K562 (cell line): Measurements from ENCODE around the gene CHST12. TPM values are rescaled to one million over a fixed set of nuclear protein-coding genes. Genes with fewer than 3 reads are reported as not detected.

Experiments
- CHD2 ChIP-seq: IDR thresholded peaks from 2 replicates; pipeline ENCODE4 v1.6.1; 2011; ENCODE audit warnings: low read depth, low read length
- FOS ChIP-seq: IDR thresholded peaks from 3 replicates; pipeline ENCODE4 v1.6.1; 2011; ENCODE audit not compliant: insufficient read length; ENCODE audit errors: extremely low read depth
- FOXP1 ChIP-seq: sonication (generic); formaldehyde crosslinking; IDR thresholded peaks from 2 replicates; pipeline ENCODE4 v1.8.0; 2022; ENCODE audit warnings: mild to moderate bottlenecking, missing genetic modification reagents
- HNRNPLL ChIP-seq: fragments of 200-400 bp; formaldehyde crosslinking; IDR thresholded peaks from 2 replicates; pipeline ENCODE4 v1.6.1; 2017; ENCODE audit warnings: low read length, low read depth, mild to moderate bottlenecking; ENCODE audit not compliant: poor library complexity, severe bottlenecking
- IRF1 ChIP-seq: sonication (generic); formaldehyde crosslinking; IDR thresholded peaks from 2 replicates; pipeline ENCODE4 v1.8.0; 2022; ENCODE audit warnings: missing genetic modification reagents, mild to moderate bottlenecking, borderline replicate concordance
- KDM2B ChIP-seq: fragments of 250-450 bp; sonication (Bioruptor Pico); IDR thresholded peaks from 2 replicates; pipeline ENCODE4 v1.8.0; 2021; ENCODE audit warnings: mild to moderate bottlenecking, moderate library complexity
- KLF16 ChIP-seq: IDR thresholded peaks from 2 replicates; pipeline ENCODE4 v1.6.1; 2016; ENCODE audit warnings: antibody characterized with exemption
- KLF6 ChIP-seq: fragments of 250-450 bp; sonication (Bioruptor Pico); IDR thresholded peaks from 2 replicates; pipeline ENCODE4 v1.4.0; 2020; ENCODE audit warnings: mild to moderate bottlenecking, moderate library complexity, borderline replicate concordance
- MXI1 ChIP-seq: IDR thresholded peaks from 2 replicates; pipeline ENCODE4 v1.6.1; 2011; ENCODE audit warnings: low read depth, mild to moderate bottlenecking, improper control_type of control experiment, low read length
- NR2F6 ChIP-seq: fragments of 450-650 bp; formaldehyde crosslinking; IDR thresholded peaks from 2 replicates; pipeline ENCODE4 v1.4.0; 2020; ENCODE audit warnings: mild to moderate bottlenecking
- POLR2AphosphoS5 ChIP-seq: IDR thresholded peaks from 2 replicates; pipeline ENCODE4 v1.6.1; 2011; ENCODE audit warnings: mild to moderate bottlenecking, low read depth, low read length, moderate library complexity; ENCODE audit not compliant: control insufficient read depth, insufficient read depth
- RAD51 ChIP-seq: fragments of 450-650 bp; IDR thresholded peaks from 2 replicates; pipeline ENCODE4 v1.7.1; 2016; ENCODE audit warnings: low read depth, mild to moderate bottlenecking, borderline replicate concordance
- RNF2 ChIP-seq: sonication (generic); IDR thresholded peaks from 2 replicates; pipeline ENCODE4 v1.6.1; 2016
- SMAD3 ChIP-seq: fragments of 450-650 bp; formaldehyde crosslinking; conservative IDR thresholded peaks from 2 replicates; pipeline ENCODE4 v1.4.0; 2020; ENCODE audit warnings: mild to moderate bottlenecking
- SMARCA5 ChIP-seq: fragments of 450-650 bp; IDR thresholded peaks from 2 replicates; pipeline ENCODE4 v1.6.1; 2016
- SUPT5H ChIP-seq: fragments of 450-650 bp; IDR thresholded peaks from 2 replicates; pipeline ENCODE4 v1.6.1; 2016
- TEAD1 ChIP-seq, 2 experiments: fragments of 450-650 bp in 1 of 2; sonication (generic) in 1 of 2; formaldehyde crosslinking; IDR thresholded peaks; 2 replicates each; pipeline versions ENCODE4 v1.4.0 to v1.8.0; 2020 to 2022; ENCODE audit warnings: mild to moderate bottlenecking in 2 of 2, missing genetic modification reagents in 1 of 2
- ZKSCAN1 ChIP-seq: fragments of 150-350 bp; IDR thresholded peaks from 2 replicates; pipeline ENCODE4 v1.6.1; 2016; ENCODE audit warnings: low read depth, low read length
- ZNF217 ChIP-seq: sonication (generic); formaldehyde crosslinking; IDR thresholded peaks from 2 replicates; pipeline ENCODE4 v1.8.0; 2022; ENCODE audit warnings: mild to moderate bottlenecking, missing genetic modification reagents
- ZNF232 ChIP-seq: sonication (generic); formaldehyde crosslinking; IDR thresholded peaks from 2 replicates; pipeline ENCODE4 v1.8.0; 2022; ENCODE audit warnings: mild to moderate bottlenecking, missing genetic modification reagents
- ZNF830 ChIP-seq: fragments of 250-450 bp; sonication (Bioruptor Pico); IDR thresholded peaks from 2 replicates; pipeline ENCODE4 v1.5.0; 2021; ENCODE audit warnings: mild to moderate bottlenecking
- polyA plus RNA-seq, 8 experiments: library from polyadenylated mRNA; depleted of rRNA in 4 of 8; stranded (reverse) in 5 of 8; unstranded in 3 of 8; fragments of >200 nt; fragmentation: Nextera tagmentation in 2 of 8; fragmentation: Illumina TruSeq in 1 of 8; extraction: Ambion mirVana in 2 of 8; extraction: Trizol in 1 of 8; gene quantifications; 2 replicates each; pipeline versions ENCODE4 v1.2.1 to v1.2.3, GENCODE V29; 2011 to 2014; ENCODE audit warnings: inconsistent platforms in 1 of 8, missing spikeins in 1 of 8
- total RNA-seq, 7 experiments: library from RNA; depleted of rRNA in 6 of 7; stranded (reverse); fragments of >200 nt in 6 of 7; fragmentation: Illumina TruSeq in 2 of 7; extraction: Trizol in 2 of 7; gene quantifications; 2 replicates each; pipeline versions ENCODE4 v1.2.1 to v1.2.3, GENCODE V29; 2011 to 2021; ENCODE audit warnings: low replicate concordance in 1 of 7
- TF ChIP-seq, protein P1 (sequence below): sonication (generic); formaldehyde crosslinking; IDR thresholded peaks from 2 replicates; pipeline ENCODE4 v1.8.0; 2023; ENCODE audit warnings: mild to moderate bottlenecking, missing genetic modification reagents
- TF ChIP-seq, protein P2 (sequence below): fragments of 450-650 bp; IDR thresholded peaks from 2 replicates; pipeline ENCODE4 v1.7.0; 2016; ENCODE audit warnings: borderline replicate concordance
- TF ChIP-seq, protein P3 (sequence below): sonication (generic); formaldehyde crosslinking; IDR thresholded peaks from 2 replicates; pipeline ENCODE4 v1.8.0; 2023; ENCODE audit warnings: mild to moderate bottlenecking, missing genetic modification reagents

CHST12 gene
- total and polyA plus RNA-seq, 9 of the 15 experiments (the other 6 are each of a cell fraction or from before 2014, with no cell fraction given) = 0.18 to 19.8 (median 3.6) TPM

DNA sequence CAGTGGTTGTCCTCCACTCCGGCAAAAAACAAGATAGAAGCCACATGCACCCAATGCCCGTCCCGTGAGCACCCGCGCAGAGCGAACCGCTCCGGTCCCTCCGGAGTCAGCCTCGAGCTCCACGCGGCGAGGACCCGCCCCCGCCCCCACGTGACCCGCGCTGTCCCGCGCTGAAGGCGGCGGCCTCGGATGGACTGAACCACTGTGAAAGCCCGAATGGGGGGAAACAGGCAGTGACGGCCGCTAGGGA lies 49.5 kb upstream of the CHST12 start (continued):
- TF ChIP-seq TEAD1 (CRISPR knock-in tag; IDR thresholded peaks at IDR 0.05) (peak in 1 of 2 experiments; percentile 96; a peak in 2 of 4 replicates), MXI1 (peak; percentile 78), ZKSCAN1 (0 out of 2 replicates have a peak, but pooled peaks have one; percentile 39), IRF1 (CRISPR knock-in tag) (peak; percentile 96), ZNF232 (CRISPR knock-in tag) (peak; percentile 96), FOXP1 (CRISPR knock-in tag) (peak; percentile 98), SMARCA5 (no peak), ZNF830 (no peak), SMAD3 (CRISPR knock-in tag) (peak; percentile 61), KLF6 (peak; percentile 75; the same call in 1 of the 2 replicates), ZNF217 (CRISPR knock-in tag) (0 out of 2 replicates have a peak, but pooled peaks have one; percentile 78), KLF16 (peak; percentile 53; the same call in 1 of the 2 replicates), FOS (no peak), HNRNPLL (peak; percentile 43), NR2F6 (CRISPR knock-in tag) (no peak), CHD2 (no peak), RAD51 (peak; percentile 98), SUPT5H (peak; percentile 84), POLR2AphosphoS5 (peak; percentile 68; the same call in 1 of the 2 replicates), RNF2 (peak; percentile 95), KDM2B (CRISPR knock-in tag) (0 out of 2 replicates have a peak, but pooled peaks have one; percentile 37)
- TF ChIP-seq, protein P1, sequence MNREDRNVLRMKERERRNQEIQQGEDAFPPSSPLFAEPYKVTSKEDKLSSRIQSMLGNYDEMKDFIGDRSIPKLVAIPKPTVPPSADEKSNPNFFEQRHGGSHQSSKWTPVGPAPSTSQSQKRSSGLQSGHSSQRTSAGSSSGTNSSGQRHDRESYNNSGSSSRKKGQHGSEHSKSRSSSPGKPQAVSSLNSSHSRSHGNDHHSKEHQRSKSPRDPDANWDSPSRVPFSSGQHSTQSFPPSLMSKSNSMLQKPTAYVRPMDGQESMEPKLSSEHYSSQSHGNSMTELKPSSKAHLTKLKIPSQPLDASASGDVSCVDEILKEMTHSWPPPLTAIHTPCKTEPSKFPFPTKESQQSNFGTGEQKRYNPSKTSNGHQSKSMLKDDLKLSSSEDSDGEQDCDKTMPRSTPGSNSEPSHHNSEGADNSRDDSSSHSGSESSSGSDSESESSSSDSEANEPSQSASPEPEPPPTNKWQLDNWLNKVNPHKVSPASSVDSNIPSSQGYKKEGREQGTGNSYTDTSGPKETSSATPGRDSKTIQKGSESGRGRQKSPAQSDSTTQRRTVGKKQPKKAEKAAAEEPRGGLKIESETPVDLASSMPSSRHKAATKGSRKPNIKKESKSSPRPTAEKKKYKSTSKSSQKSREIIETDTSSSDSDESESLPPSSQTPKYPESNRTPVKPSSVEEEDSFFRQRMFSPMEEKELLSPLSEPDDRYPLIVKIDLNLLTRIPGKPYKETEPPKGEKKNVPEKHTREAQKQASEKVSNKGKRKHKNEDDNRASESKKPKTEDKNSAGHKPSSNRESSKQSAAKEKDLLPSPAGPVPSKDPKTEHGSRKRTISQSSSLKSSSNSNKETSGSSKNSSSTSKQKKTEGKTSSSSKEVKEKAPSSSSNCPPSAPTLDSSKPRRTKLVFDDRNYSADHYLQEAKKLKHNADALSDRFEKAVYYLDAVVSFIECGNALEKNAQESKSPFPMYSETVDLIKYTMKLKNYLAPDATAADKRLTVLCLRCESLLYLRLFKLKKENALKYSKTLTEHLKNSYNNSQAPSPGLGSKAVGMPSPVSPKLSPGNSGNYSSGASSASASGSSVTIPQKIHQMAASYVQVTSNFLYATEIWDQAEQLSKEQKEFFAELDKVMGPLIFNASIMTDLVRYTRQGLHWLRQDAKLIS (CRISPR knock-in tag) = peak; percentile 96
- TF ChIP-seq, protein P2, sequence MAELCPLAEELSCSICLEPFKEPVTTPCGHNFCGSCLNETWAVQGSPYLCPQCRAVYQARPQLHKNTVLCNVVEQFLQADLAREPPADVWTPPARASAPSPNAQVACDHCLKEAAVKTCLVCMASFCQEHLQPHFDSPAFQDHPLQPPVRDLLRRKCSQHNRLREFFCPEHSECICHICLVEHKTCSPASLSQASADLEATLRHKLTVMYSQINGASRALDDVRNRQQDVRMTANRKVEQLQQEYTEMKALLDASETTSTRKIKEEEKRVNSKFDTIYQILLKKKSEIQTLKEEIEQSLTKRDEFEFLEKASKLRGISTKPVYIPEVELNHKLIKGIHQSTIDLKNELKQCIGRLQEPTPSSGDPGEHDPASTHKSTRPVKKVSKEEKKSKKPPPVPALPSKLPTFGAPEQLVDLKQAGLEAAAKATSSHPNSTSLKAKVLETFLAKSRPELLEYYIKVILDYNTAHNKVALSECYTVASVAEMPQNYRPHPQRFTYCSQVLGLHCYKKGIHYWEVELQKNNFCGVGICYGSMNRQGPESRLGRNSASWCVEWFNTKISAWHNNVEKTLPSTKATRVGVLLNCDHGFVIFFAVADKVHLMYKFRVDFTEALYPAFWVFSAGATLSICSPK = no peak
- TF ChIP-seq, protein P3, sequence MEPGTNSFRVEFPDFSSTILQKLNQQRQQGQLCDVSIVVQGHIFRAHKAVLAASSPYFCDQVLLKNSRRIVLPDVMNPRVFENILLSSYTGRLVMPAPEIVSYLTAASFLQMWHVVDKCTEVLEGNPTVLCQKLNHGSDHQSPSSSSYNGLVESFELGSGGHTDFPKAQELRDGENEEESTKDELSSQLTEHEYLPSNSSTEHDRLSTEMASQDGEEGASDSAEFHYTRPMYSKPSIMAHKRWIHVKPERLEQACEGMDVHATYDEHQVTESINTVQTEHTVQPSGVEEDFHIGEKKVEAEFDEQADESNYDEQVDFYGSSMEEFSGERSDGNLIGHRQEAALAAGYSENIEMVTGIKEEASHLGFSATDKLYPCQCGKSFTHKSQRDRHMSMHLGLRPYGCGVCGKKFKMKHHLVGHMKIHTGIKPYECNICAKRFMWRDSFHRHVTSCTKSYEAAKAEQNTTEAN (CRISPR knock-in tag) = peak; percentile 93
